ENCODE data around the gene TAAR2.
"Not testable (repeated sequence)": the region's sequence is repeated elsewhere in the genome, so short reads cannot be mapped to it uniquely, and the experiment has no call there.

Gene TAAR2

GRCh38 chr6:132611616-132612015 is 12.5 kb downstream of the TAAR2 start:
- no peak for DNase-seq

GRCh38 chr6:132607544-132608233 is 16.4 kb downstream of the TAAR2 start:
- DNase-seq = no peak

- no peak for DNase-seq
These were observed 19.4 kb downstream of the TAAR2 start for GRCh38 chr6:132604635-132605152.

GRCh38 chr6:132600900-132601299 is 23.2 kb downstream of the TAAR2 start:
- not testable (repeated sequence) for DNase-seq

GRCh38 chr6:132598473-132598872 is 25.6 kb downstream of the TAAR2 start:
- DNase-seq = no peak

GRCh38 chr6:132596201-132596600 is 27.9 kb downstream of the TAAR2 start:
- no peak for DNase-seq

- DNase-seq = no peak
These were observed 31.2 kb downstream of the TAAR2 start for GRCh38 chr6:132592855-132593254.

GRCh38 chr6:132590362-132590761 is 33.7 kb downstream of the TAAR2 start:
- no peak for DNase-seq

GRCh38 chr6:132589454-132589853 is 34.6 kb downstream of the TAAR2 start, which contains the start of gene TAAR5:
TAAR5 (minus strand) TSS chr6:132589741; CDS start chr6:132589686, 55 bp downstream.
- no peak for DNase-seq

GRCh38 chr6:132587424-132587823 is 36.7 kb downstream of the TAAR2 start:
- no peak for DNase-seq

GRCh38 chr6:132584698-132585097 is 39.4 kb downstream of the TAAR2 start:
- DNase-seq = no peak

- no peak for DNase-seq
These were observed 52.3 kb downstream of the TAAR2 start for GRCh38 chr6:132571774-132572173.

GRCh38 chr6:132570221-132570777 is 53.8 kb downstream of the TAAR2 start, which contains the start of gene TAAR6:
TAAR6 (plus strand) TSS chr6:132570322; CDS start chr6:132570322, 0 bp downstream.
- no peak for DNase-seq

- no peak for DNase-seq
These were observed 54.9 kb downstream of the TAAR2 start for GRCh38 chr6:132569170-132569569.

GRCh38 chr6:132568611-132569010 is 55.5 kb downstream of the TAAR2 start:
- DNase-seq = no peak

GRCh38 chr6:132567566-132567965 is 56.5 kb downstream of the TAAR2 start:
- no peak for DNase-seq
